VCaP (cell line): ENCODE data around the gene MARS1.

Source experiments
- H3K27ac ChIP-seq: fragments of 450-650 bp; 2 replicates; pipeline ENCODE4 v1.5.1; 2017
- TF ChIP-seq, protein P1 (sequence below): fragments of 450-650 bp; conservative IDR thresholded peaks from 2 replicates; pipeline ENCODE4 v1.5.1; 2017; ENCODE audit warnings: mild to moderate bottlenecking, moderate library complexity

MARS1 gene

GRCh38 chr12:57528831-57529555 lies 41.1 kb downstream of the MARS1 start:
- H3K27ac ChIP-seq, result peak overlapping the region; percentile 9; the same call in 1 of the 2 replicates
- TF ChIP-seq, protein P1, sequence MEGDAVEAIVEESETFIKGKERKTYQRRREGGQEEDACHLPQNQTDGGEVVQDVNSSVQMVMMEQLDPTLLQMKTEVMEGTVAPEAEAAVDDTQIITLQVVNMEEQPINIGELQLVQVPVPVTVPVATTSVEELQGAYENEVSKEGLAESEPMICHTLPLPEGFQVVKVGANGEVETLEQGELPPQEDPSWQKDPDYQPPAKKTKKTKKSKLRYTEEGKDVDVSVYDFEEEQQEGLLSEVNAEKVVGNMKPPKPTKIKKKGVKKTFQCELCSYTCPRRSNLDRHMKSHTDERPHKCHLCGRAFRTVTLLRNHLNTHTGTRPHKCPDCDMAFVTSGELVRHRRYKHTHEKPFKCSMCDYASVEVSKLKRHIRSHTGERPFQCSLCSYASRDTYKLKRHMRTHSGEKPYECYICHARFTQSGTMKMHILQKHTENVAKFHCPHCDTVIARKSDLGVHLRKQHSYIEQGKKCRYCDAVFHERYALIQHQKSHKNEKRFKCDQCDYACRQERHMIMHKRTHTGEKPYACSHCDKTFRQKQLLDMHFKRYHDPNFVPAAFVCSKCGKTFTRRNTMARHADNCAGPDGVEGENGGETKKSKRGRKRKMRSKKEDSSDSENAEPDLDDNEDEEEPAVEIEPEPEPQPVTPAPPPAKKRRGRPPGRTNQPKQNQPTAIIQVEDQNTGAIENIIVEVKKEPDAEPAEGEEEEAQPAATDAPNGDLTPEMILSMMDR, result no peak

- TF ChIP-seq, protein P1, result no peak
- no peak overlapping the region for H3K27ac ChIP-seq
Observed at GRCh38 chr12:57529831-57530230, 42.0 kb downstream of the MARS1 start.

GRCh38 chr12:57530396-57531142 lies 42.7 kb downstream of the MARS1 start:
- no peak overlapping the region for H3K27ac ChIP-seq
- TF ChIP-seq, protein P1, result no peak

DNA sequence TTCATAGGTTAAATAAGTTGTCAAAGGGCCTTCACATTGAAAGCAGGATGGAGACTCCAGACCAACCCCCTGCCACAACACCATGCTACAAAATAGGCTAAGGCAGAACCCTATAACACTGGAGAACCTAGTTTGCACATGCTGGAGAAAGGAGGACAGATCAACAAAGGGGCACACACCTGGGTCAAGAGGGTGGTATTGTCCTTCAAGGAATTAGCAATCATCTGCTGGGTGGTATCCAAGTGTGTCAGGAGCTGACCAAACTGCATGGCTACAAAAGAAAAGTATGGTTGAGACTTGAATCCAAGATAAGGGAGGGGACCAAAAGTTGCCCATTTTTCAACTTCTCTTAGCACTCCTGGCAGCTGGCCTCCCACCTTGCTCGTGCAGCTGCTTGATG lies 44.0 kb downstream of the MARS1 start:
- TF ChIP-seq, protein P1, result no peak
- H3K27ac ChIP-seq, result no peak overlapping the region

- H3K27ac ChIP-seq, result no peak overlapping the region
- TF ChIP-seq, protein P1, result no peak
Observed at GRCh38 chr12:57533108-57533507, 45.2 kb downstream of the MARS1 start.

GRCh38 chr12:57534250-57534649 lies 46.4 kb downstream of the MARS1 start:
- TF ChIP-seq, protein P1, result no peak
- H3K27ac ChIP-seq, result no peak overlapping the region

- peak overlapping the region; percentile 79 for H3K27ac ChIP-seq
- TF ChIP-seq, protein P1, result no peak
Observed at GRCh38 chr12:57534991-57535543, 47.2 kb downstream of the MARS1 start.
